OCI-LY3 (cell line): ENCODE results near the gene PDGFC.

Source experiments
- CTCF ChIP-seq: fragments of 200-600, 300-600 bp; sonication (generic); IDR thresholded peaks from 2 replicates; pipeline ENCODE4 v1.5.1; 2014; ENCODE audit warnings: antibody characterized with exemption, low read length, low read depth
- EZH2phosphoT487 ChIP-seq: fragments of 200-600 bp; shearing (Covaris generic); IDR thresholded peaks from 2 replicates; pipeline ENCODE4 v1.6.1; 2018; ENCODE audit warnings: antibody characterized with exemption, mixed run types, low read depth

DNA sequence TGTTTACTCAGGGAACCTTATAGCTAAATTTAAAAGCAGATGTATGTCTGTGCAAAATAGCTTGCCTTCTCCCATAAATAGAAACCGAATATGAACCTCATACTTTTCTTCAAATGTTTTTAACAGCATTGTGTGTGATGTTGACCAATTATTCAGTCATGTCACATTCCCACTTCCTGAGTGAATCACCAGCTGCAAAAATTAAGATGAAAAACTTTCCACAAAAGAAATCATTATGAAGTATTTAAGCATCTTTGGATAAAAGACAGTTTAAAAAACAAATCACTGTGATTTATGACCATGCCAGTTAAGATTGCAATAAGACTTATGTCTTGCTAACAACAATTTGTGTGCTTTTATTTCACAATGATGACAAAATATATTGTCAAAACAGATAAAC, 220.1 kb downstream of the PDGFC start:
- TF ChIP-seq CTCF (no peak), EZH2phosphoT487 (no peak)
